ENCODE measurements around the gene SENP5.

SENP5 gene

DNA sequence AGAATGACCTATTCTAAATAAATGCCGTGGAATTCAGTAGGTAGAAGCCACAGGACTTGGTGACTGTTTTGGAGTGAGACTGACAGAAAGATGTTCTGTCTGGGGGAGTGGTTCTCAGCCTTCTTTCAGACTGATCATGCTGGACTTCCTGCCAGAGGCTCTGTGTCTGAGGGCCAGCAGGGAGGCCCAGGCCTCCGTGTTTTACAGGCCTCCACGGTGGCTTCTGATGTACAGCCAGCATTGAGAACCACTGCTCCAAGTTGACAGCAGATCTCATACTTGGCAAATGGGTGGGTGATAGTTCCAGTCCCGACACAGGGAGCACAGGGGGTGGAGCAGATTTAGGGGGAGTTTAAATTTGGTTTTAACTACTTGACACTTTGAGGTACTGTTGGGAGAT, 107.6 kb downstream of the SENP5 start:
- TF ChIP-seq, protein P1, sequence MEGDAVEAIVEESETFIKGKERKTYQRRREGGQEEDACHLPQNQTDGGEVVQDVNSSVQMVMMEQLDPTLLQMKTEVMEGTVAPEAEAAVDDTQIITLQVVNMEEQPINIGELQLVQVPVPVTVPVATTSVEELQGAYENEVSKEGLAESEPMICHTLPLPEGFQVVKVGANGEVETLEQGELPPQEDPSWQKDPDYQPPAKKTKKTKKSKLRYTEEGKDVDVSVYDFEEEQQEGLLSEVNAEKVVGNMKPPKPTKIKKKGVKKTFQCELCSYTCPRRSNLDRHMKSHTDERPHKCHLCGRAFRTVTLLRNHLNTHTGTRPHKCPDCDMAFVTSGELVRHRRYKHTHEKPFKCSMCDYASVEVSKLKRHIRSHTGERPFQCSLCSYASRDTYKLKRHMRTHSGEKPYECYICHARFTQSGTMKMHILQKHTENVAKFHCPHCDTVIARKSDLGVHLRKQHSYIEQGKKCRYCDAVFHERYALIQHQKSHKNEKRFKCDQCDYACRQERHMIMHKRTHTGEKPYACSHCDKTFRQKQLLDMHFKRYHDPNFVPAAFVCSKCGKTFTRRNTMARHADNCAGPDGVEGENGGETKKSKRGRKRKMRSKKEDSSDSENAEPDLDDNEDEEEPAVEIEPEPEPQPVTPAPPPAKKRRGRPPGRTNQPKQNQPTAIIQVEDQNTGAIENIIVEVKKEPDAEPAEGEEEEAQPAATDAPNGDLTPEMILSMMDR (IDR thresholded peaks at IDR 0.05; ENCODE audit: extremely low read depth, missing control alignments): no peak

DNA sequence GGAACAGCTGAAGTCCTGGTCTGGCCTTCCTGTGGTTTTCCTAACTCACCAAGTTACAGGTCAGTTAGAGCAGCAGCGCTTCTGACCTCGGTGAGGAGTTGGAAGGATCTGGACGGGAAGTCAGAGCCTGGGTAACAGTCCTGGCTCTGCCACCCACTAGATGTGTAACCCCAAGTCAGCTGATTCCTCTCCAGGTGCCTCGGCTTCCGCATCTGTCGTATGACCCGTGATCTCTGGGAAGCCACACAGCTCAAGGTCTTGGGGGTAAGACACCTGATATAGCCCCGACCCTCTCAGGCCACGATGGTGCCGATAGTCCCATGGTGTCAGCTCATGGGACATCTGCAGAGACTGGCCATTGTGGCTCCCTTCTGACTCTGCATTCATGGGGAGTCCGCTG, 109.2 kb downstream of the SENP5 start:
- DNase-seq (ENCODE audit: low spot score): peak; percentile 5

More for the DNA sequence above, 107.6 kb downstream of the SENP5 start:
- DNase-seq (ENCODE audit: low spot score): no peak

DNA sequence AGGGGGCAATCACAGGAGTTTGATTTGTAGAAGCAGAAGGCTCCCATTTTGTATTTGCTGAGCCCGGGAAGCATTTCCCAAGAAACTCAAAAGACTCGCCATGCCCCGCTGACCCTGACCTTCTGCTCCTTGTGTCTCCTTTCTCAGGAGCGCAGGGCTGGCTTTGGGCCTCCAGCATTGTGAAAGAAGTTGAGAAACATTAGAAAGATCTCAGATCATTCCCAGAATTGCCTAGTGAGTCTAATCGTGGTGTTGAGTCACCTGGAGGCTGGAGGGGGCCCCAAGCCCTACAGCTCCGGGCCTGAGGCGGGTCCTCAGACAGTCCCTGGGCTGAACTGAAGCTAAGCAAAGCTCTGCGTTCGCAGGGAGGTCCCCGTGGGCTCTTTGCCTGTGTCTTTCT, 111.8 kb downstream of the SENP5 start:
- DNase-seq (ENCODE audit: low spot score): no peak
- TF ChIP-seq, protein P1 (IDR thresholded peaks at IDR 0.05; ENCODE audit: extremely low read depth, missing control alignments): no peak

More for the DNA sequence above, 109.2 kb downstream of the SENP5 start:
- TF ChIP-seq, protein P1 (IDR thresholded peaks at IDR 0.05; ENCODE audit: extremely low read depth, missing control alignments): no peak

DNA sequence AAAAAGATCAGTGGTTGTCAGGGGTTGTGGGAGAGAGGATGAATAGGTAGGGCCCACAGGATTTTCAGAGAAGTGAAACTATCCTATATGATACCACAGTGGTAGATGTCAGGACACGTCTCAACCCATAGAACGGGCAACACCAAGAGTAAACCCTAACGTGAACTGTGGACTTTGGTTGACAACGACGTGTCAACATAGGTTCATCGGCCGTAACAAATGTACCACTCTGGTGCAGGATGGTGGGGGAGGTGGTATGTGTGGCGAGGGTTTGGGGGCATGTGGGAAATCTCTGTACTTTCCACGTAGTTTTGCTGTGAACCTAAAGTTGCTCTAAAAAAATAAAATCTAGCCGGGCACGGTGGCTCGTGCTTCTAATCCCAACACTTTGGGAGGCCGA, 113.9 kb downstream of the SENP5 start:
- DNase-seq (ENCODE audit: low spot score): no peak
- TF ChIP-seq, protein P1 (IDR thresholded peaks at IDR 0.05; ENCODE audit: extremely low read depth, missing control alignments): no peak

DNA sequence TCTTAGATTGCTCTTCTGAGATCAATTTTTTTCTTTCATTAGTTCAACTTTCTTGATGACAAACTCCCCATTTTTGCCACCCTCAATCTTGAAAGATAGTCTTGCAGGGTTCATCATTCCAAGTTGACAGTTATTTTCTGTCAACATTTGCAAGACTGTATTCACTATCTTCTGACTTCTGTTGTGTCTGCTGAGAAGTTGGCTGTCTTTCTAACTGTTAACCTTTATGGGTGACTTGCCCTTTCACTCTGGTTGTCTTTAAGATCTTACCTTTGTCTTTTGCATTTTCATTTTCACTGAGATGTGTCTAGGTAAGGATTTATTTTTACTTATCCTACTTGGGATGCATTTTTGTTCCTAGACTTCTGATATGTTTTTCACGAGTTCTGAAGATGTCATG, 115.5 kb downstream of the SENP5 start:
- TF ChIP-seq, protein P1 (IDR thresholded peaks at IDR 0.05; ENCODE audit: extremely low read depth, missing control alignments): no peak
- no peak for DNase-seq (ENCODE audit: low spot score)

All from GM20000 (cell line).